HL-60 (cell line): Measurements from ENCODE around the gene SSH2.

Source experiments
- CTCF ChIP-seq: IDR thresholded peaks from one replicate; pipeline ENCODE4 v1.5.1; 2011; ENCODE audit warnings: low read length, control low read depth, inconsistent platforms; ENCODE audit not compliant: insufficient read depth
- POLR2AphosphoS5 ChIP-seq: IDR thresholded peaks from 2 replicates; pipeline ENCODE4 v1.6.1; 2012; ENCODE audit warnings: low read depth
- REST ChIP-seq: IDR thresholded peaks from 2 replicates; pipeline ENCODE4 v1.6.1; 2012; ENCODE audit warnings: low read depth; ENCODE audit not compliant: insufficient replicate concordance

- no peak for TF ChIP-seq REST
- no peak for TF ChIP-seq POLR2AphosphoS5
- TF ChIP-seq CTCF: peak; percentile 39
Observed at GRCh38 chr17:29778956-29779811, 150.8 kb downstream of the SSH2 start.
